Neural progenitor cell (in vitro differentiated cells): ENCODE measurements around the gene CKS1B. TPM values are rescaled to one million over a fixed set of nuclear protein-coding genes. Genes with fewer than 3 reads are reported as not detected.
"Not testable (repeated sequence)": the region's sequence is repeated elsewhere in the genome, so short reads cannot be mapped to it uniquely, and the experiment has no call there.

ENCODE experiments used
- DNase-seq: peaks from one replicate; pipeline ENCODE4 v3.0.0-alpha.2; 2016; ENCODE audit warnings: low spot score
- H2AFZ ChIP-seq: fragments of 200-600 bp; sonication (generic); replicated peaks from 2 replicates; pipeline ENCODE4 v1.6.1; 2016; ENCODE audit warnings: antibody characterized with exemption
- H3F3A ChIP-seq: fragments of 200-600 bp; sonication (generic); 2 replicates; pipeline ENCODE4 v1.6.1; 2016; ENCODE audit warnings: antibody characterized with exemption, low read depth
- H3K27ac ChIP-seq: fragments of 200-600 bp; sonication (generic); 2 replicates; pipeline ENCODE4 v1.5.1; 2016; ENCODE audit warnings: mild to moderate bottlenecking
- H3K27me3 ChIP-seq: fragments of 200-600 bp; sonication (generic); 2 replicates; pipeline ENCODE4 v1.6.1; 2016; ENCODE audit warnings: mild to moderate bottlenecking, moderate library complexity
- H3K36me3 ChIP-seq: fragments of 200-600 bp; sonication (generic); 2 replicates; pipeline ENCODE4 v1.5.1; 2016
- H3K4me1 ChIP-seq: fragments of 200-600 bp; sonication (generic); 2 replicates; pipeline ENCODE4 v1.6.1; 2016; ENCODE audit warnings: mixed run types
- H3K4me2 ChIP-seq: fragments of 200-600 bp; sonication (generic); 2 replicates; pipeline ENCODE4 v1.6.1; 2016
- H3K4me3 ChIP-seq: fragments of 200-600 bp; sonication (generic); 2 replicates; pipeline ENCODE4 v1.5.1; 2016
- H3K79me2 ChIP-seq: fragments of 200-600 bp; sonication (generic); 2 replicates; pipeline ENCODE4 v1.6.1; 2016; ENCODE audit warnings: low read depth
- H3K9ac ChIP-seq: fragments of 200-600 bp; sonication (generic); 2 replicates; pipeline ENCODE4 v1.6.1; 2016
- H3K9me3 ChIP-seq: fragments of 200-600 bp; sonication (generic); 2 replicates; pipeline ENCODE4 v1.5.1; 2016; ENCODE audit warnings: low read depth
- H4K20me1 ChIP-seq: fragments of 200-600 bp; sonication (generic); 2 replicates; pipeline ENCODE4 v1.6.1; 2016; ENCODE audit warnings: low read depth
- H3K27ac Mint-ChIP-seq: 3 replicates; pipeline ENCODE4 v1.8.0; 2021; ENCODE audit warnings: mixed read lengths
- H3K27me3 Mint-ChIP-seq: 2 replicates; pipeline ENCODE4 v1.8.0; 2022; ENCODE audit warnings: low read depth, mild to moderate bottlenecking, inconsistent platforms, moderate library complexity, mixed read lengths; ENCODE audit not compliant: insufficient read depth
- H3K36me3 Mint-ChIP-seq: 3 replicates; pipeline ENCODE4 v1.8.0; 2021; ENCODE audit warnings: mixed read lengths
- H3K4me1 Mint-ChIP-seq: 3 replicates; pipeline ENCODE4 v1.8.0; 2021; ENCODE audit warnings: mixed read lengths
- H3K4me3 Mint-ChIP-seq: 3 replicates; pipeline ENCODE4 v1.8.0; 2021; ENCODE audit warnings: mild to moderate bottlenecking, moderate library complexity, mixed read lengths
- H3K9me3 Mint-ChIP-seq: 3 replicates; pipeline ENCODE4 v1.8.0; 2020; ENCODE audit warnings: mixed read lengths
- EZH2 ChIP-seq: fragments of 200-600 bp; sonication (generic); IDR thresholded peaks from 2 replicates; pipeline ENCODE4 v1.6.1; 2017; ENCODE audit warnings: antibody characterized with exemption, mild to moderate bottlenecking, moderate library complexity
- EZH2phosphoT487 ChIP-seq: fragments of 200-600 bp; sonication (generic); IDR thresholded peaks from 2 replicates; pipeline ENCODE4 v1.6.1; 2017; ENCODE audit warnings: antibody characterized with exemption
- total RNA-seq: library from RNA; depleted of rRNA; stranded (reverse); fragments of >200 nt; gene quantifications from 2 replicates; pipeline ENCODE4 v1.2.3, GENCODE V29; 2015; ENCODE audit warnings: low replicate concordance
- TF ChIP-seq, protein P1 (sequence below): fragments of 200-600 bp; sonication (generic); IDR thresholded peaks from 2 replicates; pipeline ENCODE4 v1.5.1; 2017; ENCODE audit warnings: antibody characterized with exemption, mild to moderate bottlenecking

The CKS1B gene
- total RNA-seq, 1 donor from 2014 or later, result 297 TPM

DNA sequence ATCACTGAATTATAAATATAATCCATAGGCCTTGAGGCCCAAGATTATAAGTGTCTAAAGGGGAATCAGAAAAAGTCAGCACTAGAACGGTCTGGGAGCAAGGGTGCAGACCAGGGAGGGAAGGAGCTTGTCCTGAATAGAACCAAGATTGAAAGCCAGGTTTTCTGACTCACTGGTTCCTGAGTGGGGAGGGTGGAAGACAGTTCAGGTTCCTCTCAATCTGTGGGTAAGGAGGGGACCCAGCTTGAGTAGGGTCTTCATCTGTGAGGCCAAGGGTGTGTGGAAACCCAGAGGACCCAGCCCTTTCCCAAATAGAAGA lies 19.7 kb downstream of the CKS1B start:
- Histone ChIP-seq H3K9me3 (no peaks in the 10 kb centered on the region), H3K27ac (no peak overlapping the region), H3K4me3 (no peak overlapping the region), H3K36me3 (no peaks in the 10 kb centered on the region), H4K20me1 (peaks cover 9% of the 10 kb centered on the region), H3K9ac (no peak overlapping the region), H3K79me2 (peaks cover 3% of the 10 kb centered on the region), H3F3A (peaks cover 24% of the 10 kb centered on the region), H3K27me3 (no peaks in the 10 kb centered on the region), H3K4me2 (no peak overlapping the region), H2AFZ (no peak overlapping the region), H3K4me1 (peaks cover 3% of the 10 kb centered on the region)
- Mint-ChIP-seq H3K9me3 (no peaks in the 10 kb centered on the region), H3K36me3 (peaks cover 5% of the 10 kb centered on the region), H3K4me1 (peaks cover 24% of the 10 kb centered on the region), H3K27me3 (peaks cover 14% of the 10 kb centered on the region), H3K4me3 (no peak overlapping the region), H3K27ac (no peak overlapping the region)
- DNase-seq, result no peak
- no peak for TF ChIP-seq EZH2phosphoT487
- no peak for TF ChIP-seq EZH2
- TF ChIP-seq, protein P1, sequence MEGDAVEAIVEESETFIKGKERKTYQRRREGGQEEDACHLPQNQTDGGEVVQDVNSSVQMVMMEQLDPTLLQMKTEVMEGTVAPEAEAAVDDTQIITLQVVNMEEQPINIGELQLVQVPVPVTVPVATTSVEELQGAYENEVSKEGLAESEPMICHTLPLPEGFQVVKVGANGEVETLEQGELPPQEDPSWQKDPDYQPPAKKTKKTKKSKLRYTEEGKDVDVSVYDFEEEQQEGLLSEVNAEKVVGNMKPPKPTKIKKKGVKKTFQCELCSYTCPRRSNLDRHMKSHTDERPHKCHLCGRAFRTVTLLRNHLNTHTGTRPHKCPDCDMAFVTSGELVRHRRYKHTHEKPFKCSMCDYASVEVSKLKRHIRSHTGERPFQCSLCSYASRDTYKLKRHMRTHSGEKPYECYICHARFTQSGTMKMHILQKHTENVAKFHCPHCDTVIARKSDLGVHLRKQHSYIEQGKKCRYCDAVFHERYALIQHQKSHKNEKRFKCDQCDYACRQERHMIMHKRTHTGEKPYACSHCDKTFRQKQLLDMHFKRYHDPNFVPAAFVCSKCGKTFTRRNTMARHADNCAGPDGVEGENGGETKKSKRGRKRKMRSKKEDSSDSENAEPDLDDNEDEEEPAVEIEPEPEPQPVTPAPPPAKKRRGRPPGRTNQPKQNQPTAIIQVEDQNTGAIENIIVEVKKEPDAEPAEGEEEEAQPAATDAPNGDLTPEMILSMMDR, result no peak

- Histone ChIP-seq H3K4me1 (peaks cover 3% of the 10 kb centered on the region), H3K9ac (no peak overlapping the region), H3K79me2 (no peaks in the 10 kb centered on the region), H4K20me1 (peaks cover 5% of the 10 kb centered on the region), H3K27ac (no peak overlapping the region), H3K36me3 (no peaks in the 10 kb centered on the region), H3F3A (peaks cover 26% of the 10 kb centered on the region), H2AFZ (no peak overlapping the region), H3K27me3 (no peaks in the 10 kb centered on the region), H3K4me3 (no peak overlapping the region), H3K4me2 (no peak overlapping the region), H3K9me3 (no peaks in the 10 kb centered on the region)
- TF ChIP-seq EZH2phosphoT487, result no peak
- TF ChIP-seq, protein P1, result no peak
- no peak for TF ChIP-seq EZH2
- H3K27me3 Mint-ChIP-seq, result peaks cover 14% of the 10 kb centered on the region
- H3K4me3 Mint-ChIP-seq, result no peak overlapping the region
- no peak for DNase-seq
- H3K4me1 Mint-ChIP-seq, result peaks cover 24% of the 10 kb centered on the region
- peaks cover 4% of the 10 kb centered on the region for H3K36me3 Mint-ChIP-seq
- H3K27ac Mint-ChIP-seq, result peak overlapping the region; percentile 44
- no peaks in the 10 kb centered on the region for H3K9me3 Mint-ChIP-seq
Observed at GRCh38 chr1:154994591-154994990, 20.1 kb downstream of the CKS1B start.

- not testable (repeated sequence) for H2AFZ ChIP-seq, H3K4me1 ChIP-seq, H3K9me3 ChIP-seq, H3K79me2 ChIP-seq, H4K20me1 ChIP-seq, H3K27ac ChIP-seq, H3K9ac ChIP-seq, H3K9me3 Mint-ChIP-seq, H3K27ac Mint-ChIP-seq, H3K4me3 ChIP-seq, H3K4me3 Mint-ChIP-seq, H3K36me3 ChIP-seq, H3K4me2 ChIP-seq, H3K36me3 Mint-ChIP-seq, H3K27me3 ChIP-seq
- peaks cover 34% of the 10 kb centered on the region for H3F3A ChIP-seq
- DNase-seq, result peak; percentile 69
- peaks cover 30% of the 10 kb centered on the region for H3K4me1 Mint-ChIP-seq
- H3K27me3 Mint-ChIP-seq, result peaks cover 12% of the 10 kb centered on the region
- TF ChIP-seq, protein P1, result peak; percentile 58
Observed at GRCh38 chr1:154995301-154995983, 21.0 kb downstream of the CKS1B start.
